Measurements from ENCODE around the gene APOL4.
"Not testable (repeated sequence)": the region's sequence is repeated elsewhere in the genome, so short reads cannot be mapped to it uniquely, and the experiment has no call there.

APOL4 gene

GRCh38 chr22:36228944-36229343 is 27.3 kb upstream of the APOL4 start:
- DNase-seq (ENCODE audit: insufficient read length, low spot score) (no peak), FAIRE-seq (no peak)
- no peak for TF ChIP-seq CTCF (IDR thresholded peaks at IDR 0.05; ENCODE audit: insufficient read depth, missing control alignments)

- DNase-seq (ENCODE audit: insufficient read length, low spot score); FAIRE-seq: not testable (repeated sequence)
Measured at GRCh38 chr22:36228369-36228768, 26.8 kb upstream of the APOL4 start.

GRCh38 chr22:36227806-36228205 is 26.2 kb upstream of the APOL4 start:
- no peak for DNase-seq (ENCODE audit: insufficient read length, low spot score)
- TF ChIP-seq CTCF (IDR thresholded peaks at IDR 0.05; ENCODE audit: insufficient read depth, missing control alignments), result no peak
- FAIRE-seq, result no peak

- DNase-seq (ENCODE audit: insufficient read length, low spot score) (no peak), FAIRE-seq (no peak)
- TF ChIP-seq CTCF (IDR thresholded peaks at IDR 0.05; ENCODE audit: insufficient read depth, missing control alignments), result no peak
Measured at GRCh38 chr22:36227396-36227795, 25.8 kb upstream of the APOL4 start.

- FAIRE-seq, result no peak
Measured at GRCh38 chr22:36226189-36226588, 24.6 kb upstream of the APOL4 start.

GRCh38 chr22:36225333-36225922 is 23.8 kb upstream of the APOL4 start:
- DNase-seq (ENCODE audit: insufficient read length, low spot score) (no peak), FAIRE-seq (no peak)
- no peak for TF ChIP-seq CTCF (IDR thresholded peaks at IDR 0.05; ENCODE audit: insufficient read depth, missing control alignments)

More at GRCh38 chr22:36226189-36226588, 24.6 kb upstream of the APOL4 start:
- no peak for DNase-seq (ENCODE audit: insufficient read length, low spot score)
- TF ChIP-seq CTCF (IDR thresholded peaks at IDR 0.05; ENCODE audit: insufficient read depth, missing control alignments), result no peak

GRCh38 chr22:36224245-36224644 is 22.6 kb upstream of the APOL4 start:
- no peak for TF ChIP-seq CTCF (IDR thresholded peaks at IDR 0.05; ENCODE audit: insufficient read depth, missing control alignments)
- DNase-seq (ENCODE audit: insufficient read length, low spot score) (no peak), FAIRE-seq (no peak)

GRCh38 chr22:36223504-36223903 is 21.9 kb upstream of the APOL4 start:
- no peak for FAIRE-seq
- no peak for DNase-seq (ENCODE audit: insufficient read length, low spot score)
- TF ChIP-seq CTCF (IDR thresholded peaks at IDR 0.05; ENCODE audit: insufficient read depth, missing control alignments), result no peak

Measured in D721Med (cell line).